ENCODE measurements around the gene SETMAR. TPM values are rescaled to one million over a fixed set of nuclear protein-coding genes. Genes with fewer than 3 reads are reported as not detected.

Gene SETMAR
- total and polyA plus RNA-seq, 2 donors (not counting 1 experiment from before 2014, with no cell fraction given), result 4.2 to 7.6 TPM

GRCh38 chr3:4309491-4310128 lies 6.4 kb downstream of the SETMAR start:
- ChIA-PET POLR2A (no interaction called here), CTCF (no interaction called here)
- peaks cover 3% of the 10 kb centered on the region for H3K4me1 Mint-ChIP-seq
- H3K27ac ChIP-seq (ENCODE audit: low read length in 2 of 2), result no peak overlapping the region
- TF ChIP-seq, protein P1, sequence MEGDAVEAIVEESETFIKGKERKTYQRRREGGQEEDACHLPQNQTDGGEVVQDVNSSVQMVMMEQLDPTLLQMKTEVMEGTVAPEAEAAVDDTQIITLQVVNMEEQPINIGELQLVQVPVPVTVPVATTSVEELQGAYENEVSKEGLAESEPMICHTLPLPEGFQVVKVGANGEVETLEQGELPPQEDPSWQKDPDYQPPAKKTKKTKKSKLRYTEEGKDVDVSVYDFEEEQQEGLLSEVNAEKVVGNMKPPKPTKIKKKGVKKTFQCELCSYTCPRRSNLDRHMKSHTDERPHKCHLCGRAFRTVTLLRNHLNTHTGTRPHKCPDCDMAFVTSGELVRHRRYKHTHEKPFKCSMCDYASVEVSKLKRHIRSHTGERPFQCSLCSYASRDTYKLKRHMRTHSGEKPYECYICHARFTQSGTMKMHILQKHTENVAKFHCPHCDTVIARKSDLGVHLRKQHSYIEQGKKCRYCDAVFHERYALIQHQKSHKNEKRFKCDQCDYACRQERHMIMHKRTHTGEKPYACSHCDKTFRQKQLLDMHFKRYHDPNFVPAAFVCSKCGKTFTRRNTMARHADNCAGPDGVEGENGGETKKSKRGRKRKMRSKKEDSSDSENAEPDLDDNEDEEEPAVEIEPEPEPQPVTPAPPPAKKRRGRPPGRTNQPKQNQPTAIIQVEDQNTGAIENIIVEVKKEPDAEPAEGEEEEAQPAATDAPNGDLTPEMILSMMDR (IDR thresholded peaks at IDR 0.05), result no peak
- TF ChIP-seq EZH2 (IDR thresholded peaks at IDR 0.05; ENCODE audit: borderline replicate concordance, insufficient read depth, low read depth, low read length, poor library complexity, severe bottlenecking), result no peak
- ATAC-seq (ENCODE audit: low read depth) (no peak), DNase-seq (no peak)
- H3K4me3 Mint-ChIP-seq, result no peak overlapping the region
- H3K4me2 ChIP-seq (replicated peaks; ENCODE audit: low read depth, low read length, poor library complexity, severe bottlenecking), result no peak overlapping the region
- no peak overlapping the region for H3K4me3 ChIP-seq (ENCODE audit: control extremely low read depth in 1 of 5, extremely low read depth in 1 of 5, insufficient read depth in 1 of 5, low read depth in 2 of 5, low read length in 4 of 5)
- no peaks in the 10 kb centered on the region for H4K20me1 ChIP-seq (ENCODE audit: control insufficient read depth, insufficient read depth, low read length, poor library complexity, severe bottlenecking)
- no peaks in the 10 kb centered on the region for H3K9me3 ChIP-seq (ENCODE audit: control extremely low read depth in 1 of 3, control insufficient read depth in 2 of 3, insufficient read depth in 1 of 3, low read length in 2 of 3)
- H2AFZ ChIP-seq (ENCODE audit: insufficient read depth, low read depth, low read length, poor library complexity, severe bottlenecking), result no peak overlapping the region
- H3K4me1 ChIP-seq (ENCODE audit: control insufficient read depth in 2 of 2, insufficient read depth in 2 of 2, low read length in 2 of 2), result no peaks in the 10 kb centered on the region
- H3K27me3 Mint-ChIP-seq, result no peaks in the 10 kb centered on the region
- no peaks in the 10 kb centered on the region for H3K9me3 Mint-ChIP-seq (ENCODE audit: insufficient read depth)
- 60% methylated on average over 1 of the region's 3 CpGs for WGBS (ENCODE audit: insufficient coverage)
- H3K27ac Mint-ChIP-seq, result no peak overlapping the region
- no peaks in the 10 kb centered on the region for H3K27me3 ChIP-seq (replicated peaks in 1 of 4; ENCODE audit: control extremely low read depth in 1 of 4, control insufficient read depth in 3 of 4, insufficient read depth in 4 of 4, low read length in 3 of 4)
- H3K79me2 ChIP-seq (ENCODE audit: control insufficient read depth, insufficient read depth, low read length), result peaks cover 5% of the 10 kb centered on the region
- H3K9ac ChIP-seq (ENCODE audit: low read length), result no peak overlapping the region
- peaks cover 6 to 9% of the 10 kb centered on the region in 2 experiments for H3K36me3 ChIP-seq (replicated peaks in 1 of 2; ENCODE audit: control extremely low read depth in 1 of 2, control insufficient read depth in 1 of 2, extremely low read depth in 1 of 2, insufficient read depth in 2 of 2, low read length in 1 of 2)
- intact Hi-C loops (cut with micrococcal nuclease), result no loop called here

GRCh38 chr3:4310971-4311370 lies 7.8 kb downstream of the SETMAR start:
- H3K4me3 Mint-ChIP-seq, result no peak overlapping the region
- no peak overlapping the region for H3K27ac Mint-ChIP-seq
- TF ChIP-seq, protein P1 (IDR thresholded peaks at IDR 0.05), result no peak
- no peak for TF ChIP-seq EZH2 (IDR thresholded peaks at IDR 0.05; ENCODE audit: borderline replicate concordance, insufficient read depth, low read depth, low read length, poor library complexity, severe bottlenecking)
- 83% methylated on average over 2 of the region's 3 CpGs for WGBS (ENCODE audit: insufficient coverage)
- H3K4me1 ChIP-seq (ENCODE audit: control insufficient read depth in 2 of 2, insufficient read depth in 2 of 2, low read length in 2 of 2), result no peaks in the 10 kb centered on the region
- no peaks in the 10 kb centered on the region for H3K9me3 ChIP-seq (ENCODE audit: control extremely low read depth in 1 of 3, control insufficient read depth in 2 of 3, insufficient read depth in 1 of 3, low read length in 2 of 3)
- no peak overlapping the region for H2AFZ ChIP-seq (ENCODE audit: insufficient read depth, low read depth, low read length, poor library complexity, severe bottlenecking)
- H3K27me3 ChIP-seq (replicated peaks in 1 of 4; ENCODE audit: control extremely low read depth in 1 of 4, control insufficient read depth in 3 of 4, insufficient read depth in 4 of 4, low read length in 3 of 4), result no peaks in the 10 kb centered on the region
- no peaks in the 10 kb centered on the region for H3K79me2 ChIP-seq (ENCODE audit: control insufficient read depth, insufficient read depth, low read length)
- no peaks in the 10 kb centered on the region for H3K9me3 Mint-ChIP-seq (ENCODE audit: insufficient read depth)
- no peak for DNase-seq
- H3K4me2 ChIP-seq (replicated peaks; ENCODE audit: low read depth, low read length, poor library complexity, severe bottlenecking), result no peak overlapping the region
- ChIA-PET CTCF (interaction anchor here (0.7 kb wide), 1 partner anchor 1111 kb away, joined by 3 read pairs; no protein-coding TSS in a partner anchor), POLR2A (no interaction called here)
- H3K27ac ChIP-seq (ENCODE audit: low read length in 2 of 2), result no peak overlapping the region
- ATAC-seq (ENCODE audit: low read depth), result no peak
- intact Hi-C loops (cut with micrococcal nuclease), result no loop called here
- no peak overlapping the region for H3K4me3 ChIP-seq (ENCODE audit: control extremely low read depth in 1 of 5, extremely low read depth in 1 of 5, insufficient read depth in 1 of 5, low read depth in 2 of 5, low read length in 4 of 5)
- H3K36me3 ChIP-seq (replicated peaks in 1 of 2; ENCODE audit: control extremely low read depth in 1 of 2, control insufficient read depth in 1 of 2, extremely low read depth in 1 of 2, insufficient read depth in 2 of 2, low read length in 1 of 2), result peaks cover 6 to 9% of the 10 kb centered on the region in 2 experiments
- H3K4me1 Mint-ChIP-seq, result no peaks in the 10 kb centered on the region
- no peaks in the 10 kb centered on the region for H4K20me1 ChIP-seq (ENCODE audit: control insufficient read depth, insufficient read depth, low read length, poor library complexity, severe bottlenecking)
- no peaks in the 10 kb centered on the region for H3K27me3 Mint-ChIP-seq
- H3K9ac ChIP-seq (ENCODE audit: low read length), result no peak overlapping the region
